ENCODE results near the gene PLLP.

PLLP gene

DNA sequence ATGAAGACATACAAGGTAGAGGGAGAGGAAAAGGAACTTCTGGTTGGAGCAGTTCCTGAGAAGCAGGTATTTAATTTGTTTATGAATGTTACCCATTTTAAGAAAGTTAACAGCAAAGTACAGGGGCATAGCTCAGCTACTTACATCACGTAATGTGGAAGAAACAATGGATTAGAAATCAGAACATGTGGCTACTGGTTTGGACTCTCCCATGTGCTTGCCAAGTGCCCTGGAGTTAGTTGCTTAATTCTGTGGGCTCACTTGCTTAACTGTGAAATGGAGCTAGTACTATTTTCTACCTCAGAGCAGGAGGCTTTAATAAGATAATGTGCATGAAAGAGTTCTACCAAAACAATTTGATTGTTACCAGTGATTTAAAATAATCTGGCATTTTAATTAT lies 71.0 kb downstream of the PLLP start:
- no peak for DNase-seq

- no peak for DNase-seq
Observed at GRCh38 chr16:57209780-57210179, 74.7 kb downstream of the PLLP start.

DNA sequence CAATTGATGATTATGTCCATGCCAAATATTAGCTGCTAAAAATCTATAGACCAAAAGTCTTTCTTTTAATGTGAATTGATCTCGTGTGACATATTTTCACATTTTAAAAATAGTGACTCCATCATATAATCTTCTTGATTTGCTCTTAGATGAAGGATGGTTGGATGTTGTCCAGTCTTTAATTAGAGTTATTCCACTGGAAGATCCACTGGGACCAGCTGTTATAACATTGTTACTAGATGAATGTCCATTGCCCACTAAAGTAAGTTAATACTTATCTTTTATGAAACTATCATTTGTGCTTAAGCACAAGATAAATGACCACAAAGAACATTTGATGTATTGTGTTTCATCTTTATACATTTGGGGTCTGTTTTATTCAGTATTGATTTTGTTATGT lies 75.5 kb downstream of the PLLP start:
- DNase-seq, result no peak

Measured in SIG-M5 (cell line).